Endothelial cell of hepatic sinusoid (primary cell): ENCODE data around the gene TUSC1.
"Not testable (repeated sequence)": the region's sequence is repeated elsewhere in the genome, so short reads cannot be mapped to it uniquely, and the experiment has no call there.

Experiments used
- in situ Hi-C: cut with HindIII; loops from 2 replicates; pipeline ENCODE4 v1.10.0; 2017; ENCODE audit warnings: low sequenced_read_pairs

The TUSC1 gene

GRCh38 chr9:25678147-25678666 lies at the start of gene TUSC1:
TUSC1 (minus strand) TSS chr9:25678444; CDS start chr9:25678312, 132 bp downstream.
- in situ Hi-C loops, result no loop called here

DNA sequence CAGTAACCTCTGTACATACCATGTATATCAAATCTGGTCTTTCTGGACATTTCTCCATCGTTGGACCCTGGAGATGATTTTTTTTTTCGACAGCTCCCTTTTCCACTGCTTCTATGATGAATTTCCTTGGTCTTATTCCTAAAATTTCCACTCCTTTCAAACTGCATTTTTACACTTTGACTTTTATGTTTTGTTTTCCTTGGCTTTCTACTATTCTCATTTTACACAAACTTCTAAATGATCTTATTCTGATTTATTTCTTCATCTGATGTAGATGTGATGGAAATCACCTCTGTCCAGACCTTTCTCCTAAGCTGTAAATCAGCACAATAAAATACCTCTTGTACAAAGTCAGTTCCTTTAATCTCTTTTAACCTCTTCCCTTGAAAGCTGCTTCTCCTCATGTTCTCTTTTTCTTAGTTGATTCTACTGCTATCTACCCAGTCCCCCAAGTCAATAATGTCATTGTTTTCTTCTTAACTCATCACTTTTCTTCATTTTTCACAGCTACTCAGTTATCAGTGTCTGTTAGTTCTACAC lies 48.7 kb upstream of the TUSC1 start:
- in situ Hi-C loops, result loop anchor here (10.0 kb wide), 1 partner anchor 182 kb away; no protein-coding TSS in a partner anchor

DNA sequence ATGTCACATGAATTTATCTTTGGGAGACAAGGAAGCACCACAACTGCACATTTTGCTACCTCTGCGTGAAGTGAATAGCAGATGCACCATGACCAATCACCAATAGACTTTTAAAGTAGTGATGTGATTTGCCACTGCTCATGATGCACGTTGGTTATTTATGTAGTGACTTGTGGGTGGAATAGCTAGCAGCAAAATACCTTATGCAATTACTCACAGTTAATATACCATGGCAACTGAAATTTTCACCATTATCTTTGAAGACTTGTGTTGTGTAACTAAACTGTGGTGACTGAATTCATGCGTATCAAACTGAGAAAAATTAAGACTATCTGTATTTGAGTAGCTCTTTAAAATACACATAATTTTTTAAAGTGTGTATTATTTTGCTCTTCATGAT lies 46.2 kb upstream of the TUSC1 start:
- in situ Hi-C loops, result loop anchor here (10.0 kb wide), 1 partner anchor 180 kb away; no protein-coding TSS in a partner anchor

- in situ Hi-C loops, result no loop called here
These were observed 38.1 kb upstream of the TUSC1 start for GRCh38 chr9:25716220-25716872.

DNA sequence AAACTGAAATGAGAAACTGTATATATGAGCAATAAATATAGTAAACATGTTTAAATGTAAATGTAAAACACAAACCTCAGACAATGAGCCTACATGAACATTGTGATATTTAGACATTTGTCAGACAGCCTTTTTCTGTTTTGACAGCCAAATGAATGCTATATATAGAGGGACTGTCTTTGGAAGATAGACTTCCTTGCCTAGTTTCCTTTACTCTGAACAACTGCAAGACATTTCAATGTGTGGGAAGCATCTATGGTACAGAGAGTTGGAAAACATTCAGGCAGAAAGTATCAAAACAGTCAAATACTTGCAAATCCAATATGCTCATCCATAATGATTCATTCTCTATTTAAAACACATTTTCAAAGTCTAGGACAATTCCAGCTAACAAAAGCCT lies 31.7 kb upstream of the TUSC1 start:
- in situ Hi-C loops, result no loop called here

GRCh38 chr9:25704800-25705199 lies 26.6 kb upstream of the TUSC1 start:
- in situ Hi-C loops, result no loop called here

DNA sequence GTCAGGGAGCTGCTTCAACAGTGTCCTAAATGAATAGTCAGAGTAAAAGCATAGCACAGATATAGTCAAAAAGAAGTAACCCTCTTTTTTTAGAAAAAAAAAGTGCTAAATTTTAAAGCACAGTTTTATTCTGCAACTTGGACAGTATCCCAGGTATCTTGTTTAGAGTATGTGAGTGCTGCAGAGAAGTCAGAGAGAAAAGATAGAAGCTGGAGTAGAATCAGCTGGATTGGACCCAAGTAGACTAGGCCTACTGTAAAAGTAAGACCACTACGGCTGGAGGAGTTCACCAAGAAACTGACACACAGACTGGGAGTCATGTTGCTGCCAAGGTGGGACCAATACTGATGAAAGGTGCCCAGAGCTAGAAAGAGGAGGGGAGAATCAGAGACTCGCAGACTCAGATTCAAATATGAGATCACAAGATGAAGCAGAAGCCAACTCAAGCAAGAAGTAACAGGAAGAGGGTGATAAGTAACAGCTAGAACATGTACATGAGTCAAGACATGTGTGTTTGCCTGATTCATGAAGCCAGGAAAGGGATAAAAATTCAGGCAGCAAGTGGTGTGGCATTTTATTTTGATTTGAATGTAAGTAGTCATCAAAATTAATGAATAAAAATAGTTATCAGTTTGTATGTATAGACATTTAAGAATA lies 25.6 kb upstream of the TUSC1 start:
- in situ Hi-C loops, result no loop called here

- in situ Hi-C loops, result no loop called here
These were observed 24.3 kb upstream of the TUSC1 start for GRCh38 chr9:25702536-25702935.

- in situ Hi-C loops, result not testable (repeated sequence)
These were observed 22.7 kb upstream of the TUSC1 start for GRCh38 chr9:25700899-25701298.

GRCh38 chr9:25700430-25700829 lies 22.2 kb upstream of the TUSC1 start:
- in situ Hi-C loops, result no loop called here

DNA sequence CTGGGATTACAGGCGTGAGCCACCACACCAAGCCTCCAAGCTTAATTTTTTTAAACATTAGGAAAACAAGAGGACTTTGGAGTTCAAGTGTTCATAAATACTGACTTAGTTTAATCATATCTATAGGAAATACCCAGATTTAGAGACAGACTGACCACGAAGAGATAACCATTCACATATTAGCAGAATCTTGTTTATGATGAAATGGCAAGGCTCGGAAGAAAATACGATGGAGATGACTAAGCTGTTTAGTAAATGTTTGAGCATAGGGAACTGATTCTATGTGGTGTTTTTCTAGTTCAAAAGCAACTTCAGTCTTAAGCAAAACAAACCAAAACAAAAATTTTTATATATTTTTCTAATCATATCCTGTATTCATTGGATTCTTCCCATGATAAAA lies 13.5 kb upstream of the TUSC1 start:
- in situ Hi-C loops, result no loop called here

GRCh38 chr9:25684321-25684720 lies 6.1 kb upstream of the TUSC1 start:
- in situ Hi-C loops, result no loop called here

DNA sequence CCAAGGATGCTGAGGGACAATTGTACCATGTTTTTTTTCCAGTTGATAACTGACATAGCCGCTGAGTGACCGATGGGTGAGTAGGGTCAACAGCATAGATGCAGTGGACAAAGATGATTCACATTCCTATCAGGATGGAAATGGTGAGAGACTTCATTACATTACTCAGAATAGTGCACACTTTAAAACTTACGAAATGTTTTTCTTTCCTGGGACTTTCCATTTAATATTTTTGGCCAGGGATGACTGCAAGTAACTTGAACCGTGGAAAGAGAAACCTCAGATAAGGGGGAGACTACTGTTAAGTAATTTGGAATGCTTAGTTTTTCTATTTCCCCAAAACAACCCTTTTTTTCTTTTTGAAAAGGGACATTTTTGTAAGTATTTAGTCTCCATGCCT lies 3.0 kb upstream of the TUSC1 start:
- in situ Hi-C loops, result no loop called here

GRCh38 chr9:25678846-25679360 lies 659 bp upstream of the TUSC1 start:
- in situ Hi-C loops, result no loop called here

DNA sequence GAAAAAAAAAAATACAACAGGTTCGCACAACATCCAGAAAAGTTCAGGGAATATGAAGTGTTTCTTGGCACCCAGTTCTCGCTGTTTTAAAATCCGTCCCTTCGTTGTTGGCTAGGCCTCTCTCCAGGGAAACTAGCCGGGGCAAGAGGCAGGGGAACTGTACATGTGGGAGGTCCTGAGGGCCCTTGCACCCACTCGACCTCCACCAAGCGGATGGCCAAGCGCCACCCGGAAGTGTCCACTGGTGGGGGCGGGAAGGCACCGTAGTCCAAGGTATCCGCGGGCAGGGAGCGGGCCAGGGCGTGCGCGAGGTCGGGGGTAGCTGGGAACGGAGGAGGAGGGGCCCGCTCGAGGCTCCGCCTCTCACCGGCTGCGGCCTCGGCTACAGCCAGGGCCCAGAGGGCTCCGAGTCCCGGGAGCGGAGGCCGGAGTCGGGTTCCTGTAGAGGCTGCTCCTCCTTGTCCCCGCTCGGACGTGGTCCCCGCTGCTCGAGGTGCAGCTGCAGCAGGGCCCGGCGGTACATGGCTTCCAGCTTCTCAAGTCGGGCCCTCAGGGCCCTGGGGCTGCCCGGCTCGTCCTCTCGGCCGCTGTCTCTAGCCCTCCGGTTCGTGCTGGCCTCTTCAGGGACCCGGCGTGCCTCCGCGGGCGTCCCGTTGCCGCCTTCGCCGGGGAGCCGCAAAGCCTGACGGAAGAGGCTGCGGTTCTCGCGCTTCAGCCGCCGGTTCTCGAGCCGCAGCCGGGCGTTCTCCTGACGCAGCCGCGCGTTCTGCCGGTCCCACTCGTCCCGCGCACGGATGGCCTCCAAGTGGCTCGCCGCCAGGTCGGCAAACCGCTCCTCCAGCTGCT lies 720 bp downstream of the TUSC1 start:
- in situ Hi-C loops, result no loop called here

GRCh38 chr9:25675858-25676257 lies 2.4 kb downstream of the TUSC1 start:
- in situ Hi-C loops, result not testable (repeated sequence)

- in situ Hi-C loops, result no loop called here
These were observed 19.7 kb downstream of the TUSC1 start for GRCh38 chr9:25658571-25658970.

GRCh38 chr9:25654417-25654816 lies 23.8 kb downstream of the TUSC1 start:
- in situ Hi-C loops, result no loop called here

- in situ Hi-C loops, result no loop called here
These were observed 30.1 kb downstream of the TUSC1 start for GRCh38 chr9:25648116-25648515.

DNA sequence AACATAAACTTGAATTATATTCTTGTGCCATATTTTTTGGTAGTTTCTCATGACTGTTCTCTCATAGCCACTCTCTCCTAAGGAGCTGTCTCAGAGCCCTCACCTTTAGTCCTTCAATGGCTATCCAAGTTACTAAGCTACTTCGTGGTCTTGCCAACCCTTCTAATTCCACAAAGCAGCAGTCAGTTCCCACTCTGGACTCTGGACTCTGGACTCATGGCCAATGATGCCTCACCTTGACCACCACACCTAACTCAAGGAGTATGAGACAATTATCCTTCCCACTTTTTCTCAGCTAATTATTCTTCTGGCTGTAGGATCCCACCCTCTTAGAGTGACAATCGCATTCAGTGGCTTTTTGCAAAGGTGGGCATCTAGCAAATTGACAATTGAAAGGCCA lies 42.2 kb downstream of the TUSC1 start:
- in situ Hi-C loops, result no loop called here

DNA sequence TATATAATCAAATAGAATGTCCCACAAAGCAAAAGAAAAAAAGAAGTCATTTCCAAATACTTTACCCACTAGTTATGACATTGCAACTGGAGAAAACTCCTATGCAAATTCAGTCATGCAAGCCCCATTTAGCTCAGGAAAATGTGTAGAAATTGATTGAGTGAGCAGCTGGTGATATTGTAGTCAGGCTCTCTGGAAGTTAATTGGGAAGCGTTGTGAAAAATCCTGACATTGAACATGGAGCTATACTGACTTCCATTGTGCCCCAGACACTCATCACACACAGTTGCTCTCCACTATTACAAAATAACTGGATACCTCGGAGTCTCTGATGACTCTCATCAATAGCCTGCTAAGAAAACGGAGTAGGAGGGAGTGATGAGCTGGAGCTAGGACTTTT lies 49.0 kb downstream of the TUSC1 start:
- in situ Hi-C loops, result no loop called here
